Transverse colon (tissue), 3 donors: ENCODE measurements around the gene LIFR.

ENCODE experiments used
- POLR2A ChIP-seq: fragments of 450-650 bp; IDR thresholded peaks from one replicate; pipeline ENCODE4 v1.6.1; 2016; ENCODE audit warnings: antibody characterized with exemption, mild to moderate bottlenecking, moderate library complexity
- TF ChIP-seq, protein P1 (sequence below), 5 experiments: fragments of 200-600 bp in 3 of 5; fragments of 450-650 bp in 2 of 5; sonication (generic) in 3 of 5; IDR thresholded peaks; 1 replicate in 2 of 5; 2 replicates in 3 of 5; pipeline ENCODE4 v1.5.1; 2016 to 2017; ENCODE audit warnings: antibody characterized with exemption in 5 of 5, inconsistent platforms in 3 of 5, mild to moderate bottlenecking in 2 of 5, moderate library complexity in 1 of 5

- TF ChIP-seq, protein P1, sequence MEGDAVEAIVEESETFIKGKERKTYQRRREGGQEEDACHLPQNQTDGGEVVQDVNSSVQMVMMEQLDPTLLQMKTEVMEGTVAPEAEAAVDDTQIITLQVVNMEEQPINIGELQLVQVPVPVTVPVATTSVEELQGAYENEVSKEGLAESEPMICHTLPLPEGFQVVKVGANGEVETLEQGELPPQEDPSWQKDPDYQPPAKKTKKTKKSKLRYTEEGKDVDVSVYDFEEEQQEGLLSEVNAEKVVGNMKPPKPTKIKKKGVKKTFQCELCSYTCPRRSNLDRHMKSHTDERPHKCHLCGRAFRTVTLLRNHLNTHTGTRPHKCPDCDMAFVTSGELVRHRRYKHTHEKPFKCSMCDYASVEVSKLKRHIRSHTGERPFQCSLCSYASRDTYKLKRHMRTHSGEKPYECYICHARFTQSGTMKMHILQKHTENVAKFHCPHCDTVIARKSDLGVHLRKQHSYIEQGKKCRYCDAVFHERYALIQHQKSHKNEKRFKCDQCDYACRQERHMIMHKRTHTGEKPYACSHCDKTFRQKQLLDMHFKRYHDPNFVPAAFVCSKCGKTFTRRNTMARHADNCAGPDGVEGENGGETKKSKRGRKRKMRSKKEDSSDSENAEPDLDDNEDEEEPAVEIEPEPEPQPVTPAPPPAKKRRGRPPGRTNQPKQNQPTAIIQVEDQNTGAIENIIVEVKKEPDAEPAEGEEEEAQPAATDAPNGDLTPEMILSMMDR (IDR thresholded peaks at IDR 0.05), result no peak
- TF ChIP-seq POLR2A, result no peak
Measured at GRCh38 chr5:38557308-38557710, 863 bp upstream of the LIFR start.
